NK-92 (cell line): Measurements from ENCODE around the gene CCT6B.
"Not testable (repeated sequence)": the region's sequence is repeated elsewhere in the genome, so short reads cannot be mapped to it uniquely, and the experiment has no call there.

Experiments
- DNase-seq: peaks from one replicate; lab custom pipeline; 2025; ENCODE audit not compliant: unreplicated experiment; lab: John Stamatoyannopoulos, UW

CCT6B gene

GRCh38 chr17:34980681-34981537 lies 19.6 kb upstream of the CCT6B start:
- DNase-seq, result no peak

GRCh38 chr17:34980353-34980680 lies 19.1 kb upstream of the CCT6B start, which contains the start of gene LIG3:
LIG3 (plus strand) TSS chr17:34980512; CDS start chr17:34983006, 2,494 bp downstream.
- DNase-seq, result peak; percentile 51

- DNase-seq, result no peak
Measured at GRCh38 chr17:34979650-34980352, 18.5 kb upstream of the CCT6B start.

GRCh38 chr17:34979153-34979552 lies 17.9 kb upstream of the CCT6B start:
- no peak for DNase-seq

GRCh38 chr17:34974794-34975785 lies 13.8 kb upstream of the CCT6B start:
- DNase-seq, result no peak

- no peak for DNase-seq
Measured at GRCh38 chr17:34974179-34974578, 12.9 kb upstream of the CCT6B start.

- no peak for DNase-seq
Measured at GRCh38 chr17:34958438-34958837, 2.8 kb downstream of the CCT6B start.

- not testable (repeated sequence) for DNase-seq
Measured at GRCh38 chr17:34950780-34951179, 10.5 kb downstream of the CCT6B start.

- no peak for DNase-seq
Measured at GRCh38 chr17:34930283-34930682, 31.0 kb downstream of the CCT6B start.

GRCh38 chr17:34926661-34927060 lies 34.6 kb downstream of the CCT6B start:
- DNase-seq, result no peak

- no peak for DNase-seq
Measured at GRCh38 chr17:34920676-34921075, 40.6 kb downstream of the CCT6B start.

GRCh38 chr17:34917381-34917780 lies 43.9 kb downstream of the CCT6B start:
- no peak for DNase-seq

- DNase-seq, result no peak
Measured at GRCh38 chr17:34916120-34916519, 45.1 kb downstream of the CCT6B start.

GRCh38 chr17:34913001-34913400 lies 48.3 kb downstream of the CCT6B start:
- DNase-seq, result no peak

GRCh38 chr17:34909040-34909439 lies 52.2 kb downstream of the CCT6B start:
- no peak for DNase-seq

GRCh38 chr17:34902831-34903547 lies 58.3 kb downstream of the CCT6B start:
- DNase-seq, result no peak

GRCh38 chr17:34899643-34900291 lies 61.5 kb downstream of the CCT6B start:
- no peak for DNase-seq

GRCh38 chr17:34895383-34895782 lies 65.9 kb downstream of the CCT6B start:
- DNase-seq, result no peak

GRCh38 chr17:34894964-34895363 lies 66.3 kb downstream of the CCT6B start:
- DNase-seq, result no peak
